Ovary (tissue), 3 donors: ENCODE data around the gene PLEKHS1.

ENCODE experiments used
- POLR2A ChIP-seq: fragments of 450-650 bp; IDR thresholded peaks from one replicate; pipeline ENCODE4 v1.6.1; 2017; ENCODE audit warnings: antibody characterized with exemption, mild to moderate bottlenecking, moderate library complexity
- TF ChIP-seq, protein P1 (sequence below), 3 donors: fragments of 450-650 bp in 2 of 3; fragments of 200-600 bp in 1 of 3; IDR thresholded peaks; one replicate each; pipeline versions ENCODE4 v1.5.1 to v1.8.0; 2016 to 2022; ENCODE audit warnings: antibody characterized with exemption in 3 of 3, mild to moderate bottlenecking in 1 of 3
- donor health status: DM: no; HTN: no; CAD: no.

DNA sequence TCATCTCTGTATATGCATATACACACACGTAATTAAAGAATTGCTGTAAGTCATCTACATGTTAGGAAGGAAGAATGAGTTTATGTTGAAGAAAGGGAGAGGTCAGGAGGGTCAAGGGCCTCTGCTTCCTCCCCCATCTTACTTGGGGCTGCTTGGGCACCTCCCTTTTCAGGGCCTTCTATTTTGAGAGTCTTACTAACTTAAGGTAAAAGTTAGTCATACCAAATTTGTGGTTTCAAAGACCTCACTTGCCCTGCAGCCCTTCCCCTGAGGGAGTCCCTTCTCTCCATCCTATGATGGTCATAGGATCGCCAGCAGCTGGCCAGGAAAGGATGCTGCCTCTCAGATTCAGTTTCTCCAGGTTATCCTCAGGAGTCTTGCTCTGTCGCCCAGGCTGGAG is 2.6 kb downstream of the PLEKHS1 start:
- TF ChIP-seq, protein P1, sequence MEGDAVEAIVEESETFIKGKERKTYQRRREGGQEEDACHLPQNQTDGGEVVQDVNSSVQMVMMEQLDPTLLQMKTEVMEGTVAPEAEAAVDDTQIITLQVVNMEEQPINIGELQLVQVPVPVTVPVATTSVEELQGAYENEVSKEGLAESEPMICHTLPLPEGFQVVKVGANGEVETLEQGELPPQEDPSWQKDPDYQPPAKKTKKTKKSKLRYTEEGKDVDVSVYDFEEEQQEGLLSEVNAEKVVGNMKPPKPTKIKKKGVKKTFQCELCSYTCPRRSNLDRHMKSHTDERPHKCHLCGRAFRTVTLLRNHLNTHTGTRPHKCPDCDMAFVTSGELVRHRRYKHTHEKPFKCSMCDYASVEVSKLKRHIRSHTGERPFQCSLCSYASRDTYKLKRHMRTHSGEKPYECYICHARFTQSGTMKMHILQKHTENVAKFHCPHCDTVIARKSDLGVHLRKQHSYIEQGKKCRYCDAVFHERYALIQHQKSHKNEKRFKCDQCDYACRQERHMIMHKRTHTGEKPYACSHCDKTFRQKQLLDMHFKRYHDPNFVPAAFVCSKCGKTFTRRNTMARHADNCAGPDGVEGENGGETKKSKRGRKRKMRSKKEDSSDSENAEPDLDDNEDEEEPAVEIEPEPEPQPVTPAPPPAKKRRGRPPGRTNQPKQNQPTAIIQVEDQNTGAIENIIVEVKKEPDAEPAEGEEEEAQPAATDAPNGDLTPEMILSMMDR (IDR thresholded peaks at IDR 0.05): no peak
- TF ChIP-seq POLR2A: no peak
